ENCODE measurements around the gene PPP1R3C. TPM values are rescaled to one million over a fixed set of nuclear protein-coding genes. Genes with fewer than 3 reads are reported as not detected.

The PPP1R3C gene
- total and polyA plus RNA-seq, 4 donors = 69.2 to 288 (median 123) TPM

GRCh38 chr10:91664426-91664825 lies 31.6 kb upstream of the PPP1R3C start:
- Histone ChIP-seq H3K36me3 (ENCODE audit: control insufficient read depth in 1 of 2, insufficient read depth in 2 of 2, low read length in 1 of 2) (no peaks in the 10 kb centered on the region), H3K27me3 (ENCODE audit: control insufficient read depth in 1 of 2, insufficient read depth in 2 of 2, low read length in 1 of 2) (no peaks in the 10 kb centered on the region), H3K27ac (ENCODE audit: low read depth in 1 of 2, low read length in 2 of 2) (no peak overlapping the region), H3K9me3 (ENCODE audit: control insufficient read depth, low read length) (peaks cover 3% of the 10 kb centered on the region), H3K4me1 (ENCODE audit: control insufficient read depth in 1 of 2, insufficient read depth in 2 of 2, low read length in 2 of 2) (no peaks in the 10 kb centered on the region), H3K4me3 (ENCODE audit: low read length in 2 of 2) (no peak overlapping the region)
- intact Hi-C loops (cut with DNase I) = no loop called here
- no peak for DNase-seq
- ATAC-seq (ENCODE audit: low FRiP score) = no peak
- 87 to 95% methylated on average over 2 of the region's 2 CpGs for WGBS, 2 donors

- ATAC-seq (ENCODE audit: low FRiP score) (no peak), DNase-seq (no peak)
- H3K4me3 ChIP-seq (ENCODE audit: low read length in 2 of 2) = no peak overlapping the region
- no peaks in the 10 kb centered on the region for H3K4me1 ChIP-seq (ENCODE audit: control insufficient read depth in 1 of 2, insufficient read depth in 2 of 2, low read length in 2 of 2)
- no peaks in the 10 kb centered on the region for H3K27me3 ChIP-seq (ENCODE audit: control insufficient read depth in 1 of 2, insufficient read depth in 2 of 2, low read length in 1 of 2)
- no peaks in the 10 kb centered on the region for H3K36me3 ChIP-seq (ENCODE audit: control insufficient read depth in 1 of 2, insufficient read depth in 2 of 2, low read length in 1 of 2)
- intact Hi-C loops (cut with DNase I) = no loop called here
- H3K27ac ChIP-seq (ENCODE audit: low read depth in 1 of 2, low read length in 2 of 2) = no peak overlapping the region
- peaks cover 3% of the 10 kb centered on the region for H3K9me3 ChIP-seq (ENCODE audit: control insufficient read depth, low read length)
- WGBS, 2 donors = 93 to 96% methylated on average over 1 of the region's 1 CpG
Measured at GRCh38 chr10:91662993-91663392, 30.1 kb upstream of the PPP1R3C start.

- ATAC-seq (ENCODE audit: low FRiP score) = no peak
Measured at GRCh38 chr10:91653219-91653870, 20.5 kb upstream of the PPP1R3C start.

GRCh38 chr10:91652364-91652763 lies 19.5 kb upstream of the PPP1R3C start:
- H3K9me3 ChIP-seq (ENCODE audit: control insufficient read depth, low read length) = no peaks in the 10 kb centered on the region
- no peaks in the 10 kb centered on the region for H3K36me3 ChIP-seq (ENCODE audit: control insufficient read depth in 1 of 2, insufficient read depth in 2 of 2, low read length in 1 of 2)
- no peaks in the 10 kb centered on the region for H3K4me1 ChIP-seq (ENCODE audit: control insufficient read depth in 1 of 2, insufficient read depth in 2 of 2, low read length in 2 of 2)
- no peaks in the 10 kb centered on the region for H3K27me3 ChIP-seq (ENCODE audit: control insufficient read depth in 1 of 2, insufficient read depth in 2 of 2, low read length in 1 of 2)
- DNase-seq (no peak), ATAC-seq (ENCODE audit: low FRiP score) (no peak)
- intact Hi-C loops (cut with DNase I) = no loop called here
- no peak overlapping the region for H3K4me3 ChIP-seq (ENCODE audit: low read length in 2 of 2)
- 64 to 74% methylated on average over 6 of the region's 6 CpGs for WGBS, 2 donors
- H3K27ac ChIP-seq (ENCODE audit: low read depth in 1 of 2, low read length in 2 of 2) = no peak overlapping the region

More at GRCh38 chr10:91653219-91653870, 20.5 kb upstream of the PPP1R3C start:
- no peaks in the 10 kb centered on the region for H3K4me1 ChIP-seq (ENCODE audit: control insufficient read depth in 1 of 2, insufficient read depth in 2 of 2, low read length in 2 of 2)
- no peak overlapping the region for H3K27ac ChIP-seq (ENCODE audit: low read depth in 1 of 2, low read length in 2 of 2)
- H3K27me3 ChIP-seq (ENCODE audit: control insufficient read depth in 1 of 2, insufficient read depth in 2 of 2, low read length in 1 of 2) = no peaks in the 10 kb centered on the region
- intact Hi-C loops (cut with DNase I) = no loop called here
- H3K9me3 ChIP-seq (ENCODE audit: control insufficient read depth, low read length) = no peaks in the 10 kb centered on the region
- no peak for DNase-seq
- no peaks in the 10 kb centered on the region for H3K36me3 ChIP-seq (ENCODE audit: control insufficient read depth in 1 of 2, insufficient read depth in 2 of 2, low read length in 1 of 2)
- WGBS, 2 donors = 66 to 68% methylated on average over 6 of the region's 6 CpGs
- no peak overlapping the region for H3K4me3 ChIP-seq (ENCODE audit: low read length in 2 of 2)

- no peaks in the 10 kb centered on the region for H3K9me3 ChIP-seq (ENCODE audit: control insufficient read depth, low read length)
- no peaks in the 10 kb centered on the region for H3K36me3 ChIP-seq (ENCODE audit: control insufficient read depth in 1 of 2, insufficient read depth in 2 of 2, low read length in 1 of 2)
- H3K4me3 ChIP-seq (ENCODE audit: low read length in 2 of 2) = no peak overlapping the region
- no peak for DNase-seq
- peak overlapping the region in 1 of 2 donors; percentile 41 for H3K27ac ChIP-seq (ENCODE audit: low read depth in 1 of 2, low read length in 2 of 2)
- intact Hi-C loops (cut with DNase I) = no loop called here
- H3K4me1 ChIP-seq (ENCODE audit: control insufficient read depth in 1 of 2, insufficient read depth in 2 of 2, low read length in 2 of 2) = no peaks in the 10 kb centered on the region
- H3K27me3 ChIP-seq (ENCODE audit: control insufficient read depth in 1 of 2, insufficient read depth in 2 of 2, low read length in 1 of 2) = no peaks in the 10 kb centered on the region
- 85 to 86% methylated on average over 5 of the region's 5 CpGs for WGBS, 2 donors
- no peak for ATAC-seq (ENCODE audit: low FRiP score)
Measured at GRCh38 chr10:91643700-91644099, 10.8 kb upstream of the PPP1R3C start.

GRCh38 chr10:91642831-91643692 lies 10.2 kb upstream of the PPP1R3C start:
- Histone ChIP-seq H3K4me3 (ENCODE audit: low read length in 2 of 2) (no peak overlapping the region), H3K4me1 (ENCODE audit: control insufficient read depth in 1 of 2, insufficient read depth in 2 of 2, low read length in 2 of 2) (no peaks in the 10 kb centered on the region), H3K27ac (ENCODE audit: low read depth in 1 of 2, low read length in 2 of 2) (peak overlapping the region in 1 of 2 donors; percentile 52), H3K36me3 (ENCODE audit: control insufficient read depth in 1 of 2, insufficient read depth in 2 of 2, low read length in 1 of 2) (no peaks in the 10 kb centered on the region), H3K9me3 (ENCODE audit: control insufficient read depth, low read length) (no peaks in the 10 kb centered on the region), H3K27me3 (ENCODE audit: control insufficient read depth in 1 of 2, insufficient read depth in 2 of 2, low read length in 1 of 2) (no peaks in the 10 kb centered on the region)
- intact Hi-C loops (cut with DNase I) = no loop called here
- 40 to 45% methylated on average over 2 of the region's 2 CpGs for WGBS, 2 donors
- ATAC-seq (ENCODE audit: low FRiP score) = peak; percentile 72
- DNase-seq = no peak

- WGBS, 2 donors = 72 to 81% methylated on average over 4 of the region's 4 CpGs
- no peak for DNase-seq
- no peak overlapping the region for H3K27ac ChIP-seq (ENCODE audit: low read depth in 1 of 2, low read length in 2 of 2)
Measured at GRCh38 chr10:91636892-91637291, 4.0 kb upstream of the PPP1R3C start.

GRCh38 chr10:91635401-91636400 lies 2.8 kb upstream of the PPP1R3C start:
- no peak overlapping the region for H3K4me3 ChIP-seq (ENCODE audit: low read length in 2 of 2)
- DNase-seq (peak in 1 of 2 donors; percentile 61), ATAC-seq (ENCODE audit: low FRiP score) (peak; percentile 69)
- 43% methylated on average over 10 of the region's 10 CpGs for WGBS, 2 donors
- H3K27ac ChIP-seq (ENCODE audit: low read depth in 1 of 2, low read length in 2 of 2) = no peak overlapping the region
- no peaks in the 10 kb centered on the region for H3K27me3 ChIP-seq (ENCODE audit: control insufficient read depth in 1 of 2, insufficient read depth in 2 of 2, low read length in 1 of 2)
- no peaks in the 10 kb centered on the region for H3K36me3 ChIP-seq (ENCODE audit: control insufficient read depth in 1 of 2, insufficient read depth in 2 of 2, low read length in 1 of 2)
- H3K4me1 ChIP-seq (ENCODE audit: control insufficient read depth in 1 of 2, insufficient read depth in 2 of 2, low read length in 2 of 2) = no peaks in the 10 kb centered on the region
- H3K9me3 ChIP-seq (ENCODE audit: control insufficient read depth, low read length) = no peaks in the 10 kb centered on the region
- intact Hi-C loops (cut with DNase I) = loop anchor here (2.0 to 10.0 kb wide), 5 partner anchors 57 to 241 kb away; no protein-coding TSS in a partner anchor

More at GRCh38 chr10:91636892-91637291, 4.0 kb upstream of the PPP1R3C start:
- no peak for ATAC-seq (ENCODE audit: low FRiP score)
- H3K4me1 ChIP-seq (ENCODE audit: control insufficient read depth in 1 of 2, insufficient read depth in 2 of 2, low read length in 2 of 2) = no peaks in the 10 kb centered on the region
- intact Hi-C loops (cut with DNase I) = loop anchor here (5.0 to 10.0 kb wide), 3 partner anchors 55 to 242 kb away; no protein-coding TSS in a partner anchor
- no peak overlapping the region for H3K4me3 ChIP-seq (ENCODE audit: low read length in 2 of 2)
- H3K9me3 ChIP-seq (ENCODE audit: control insufficient read depth, low read length) = no peaks in the 10 kb centered on the region
- no peaks in the 10 kb centered on the region for H3K27me3 ChIP-seq (ENCODE audit: control insufficient read depth in 1 of 2, insufficient read depth in 2 of 2, low read length in 1 of 2)
- H3K36me3 ChIP-seq (ENCODE audit: control insufficient read depth in 1 of 2, insufficient read depth in 2 of 2, low read length in 1 of 2) = no peaks in the 10 kb centered on the region
